Fibroblast of pulmonary artery (primary cell): Measurements from ENCODE around the gene LETM1.

Experiments
- DNase-seq: peaks from one replicate; pipeline ENCODE4 v3.0.0-alpha.2; 2010; ENCODE audit warnings: low read depth
- H3K4me3 ChIP-seq: replicated peaks from 2 replicates; pipeline ENCODE4 v1.5.1; 2011; ENCODE audit warnings: low read depth, mild to moderate bottlenecking, control low read depth, low read length, moderate library complexity
- CTCF ChIP-seq: IDR thresholded peaks from 2 replicates; pipeline ENCODE4 v1.5.1; 2011; ENCODE audit warnings: mild to moderate bottlenecking, control low read depth, low read length, inconsistent platforms; ENCODE audit errors: missing control alignments

LETM1 gene

GRCh38 chr4:1763070-1763549 is 92.8 kb downstream of the LETM1 start:
- H3K4me3 ChIP-seq: no peak overlapping the region
- TF ChIP-seq CTCF: no peak
- no peak for DNase-seq

- no peak for TF ChIP-seq CTCF
- no peak for DNase-seq
- H3K4me3 ChIP-seq: no peak overlapping the region
Observed at GRCh38 chr4:1762264-1763010, 93.5 kb downstream of the LETM1 start.
